Activated effector memory CD4-positive, alpha-beta T cell treated with Interleukin-2 at 50 U/mL for 16 hours (primary cell): ENCODE measurements around the gene SPOCK2.

Experiments used
- DNase-seq: peaks from one replicate; pipeline ENCODE4 v3.0.0-alpha.2; 2020

The SPOCK2 gene

DNA sequence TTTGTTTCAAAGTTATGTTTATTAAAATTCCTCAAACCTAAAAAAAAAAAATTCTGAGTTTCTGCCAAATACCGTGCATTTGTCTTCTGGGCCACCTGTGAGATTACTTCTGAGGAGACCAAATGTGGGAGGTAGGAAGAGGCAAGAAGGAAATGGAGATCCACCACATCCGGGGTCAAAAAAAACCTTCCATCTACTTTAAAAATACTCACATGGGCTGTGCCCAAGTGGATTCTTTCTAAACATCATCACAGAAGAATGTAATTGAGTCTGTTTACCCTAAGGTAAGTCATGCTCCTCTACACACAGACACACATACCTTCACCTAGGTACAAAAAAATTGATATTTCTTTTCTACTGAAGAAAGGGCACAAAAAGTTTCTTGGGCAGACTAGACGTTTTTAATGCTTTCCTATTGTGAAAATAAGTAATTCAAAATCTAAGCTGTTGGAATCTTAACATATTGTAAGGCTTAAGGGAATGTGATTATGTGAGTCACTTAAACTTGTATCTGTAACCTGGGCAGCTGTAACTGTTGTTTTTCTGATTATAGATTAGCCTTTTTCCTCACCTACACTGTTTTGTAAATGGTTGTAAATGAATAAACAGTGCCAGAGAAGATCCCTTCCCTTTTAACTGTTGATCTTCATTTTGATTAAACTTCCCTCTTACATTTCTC lies 19.1 kb upstream of the SPOCK2 start:
- DNase-seq, result no peak

DNA sequence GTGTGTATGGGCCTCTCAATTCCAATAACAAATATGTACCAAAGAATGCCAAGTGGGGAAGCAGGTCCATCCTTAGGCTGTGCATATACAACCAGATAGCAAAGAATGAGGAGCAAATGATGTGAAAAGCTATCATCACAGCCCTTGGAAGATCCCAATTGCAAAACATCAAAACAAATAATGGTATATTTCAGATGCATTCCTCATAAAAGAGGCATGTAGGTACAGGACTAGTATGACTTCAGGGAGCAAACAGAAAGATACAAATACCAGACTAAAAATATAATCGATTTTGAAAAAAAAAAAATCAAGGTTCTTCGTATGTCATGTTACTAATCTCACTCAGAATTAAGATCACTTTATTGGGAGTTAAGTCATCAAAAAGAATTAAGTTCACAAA lies 18.5 kb upstream of the SPOCK2 start:
- no peak for DNase-seq

DNA sequence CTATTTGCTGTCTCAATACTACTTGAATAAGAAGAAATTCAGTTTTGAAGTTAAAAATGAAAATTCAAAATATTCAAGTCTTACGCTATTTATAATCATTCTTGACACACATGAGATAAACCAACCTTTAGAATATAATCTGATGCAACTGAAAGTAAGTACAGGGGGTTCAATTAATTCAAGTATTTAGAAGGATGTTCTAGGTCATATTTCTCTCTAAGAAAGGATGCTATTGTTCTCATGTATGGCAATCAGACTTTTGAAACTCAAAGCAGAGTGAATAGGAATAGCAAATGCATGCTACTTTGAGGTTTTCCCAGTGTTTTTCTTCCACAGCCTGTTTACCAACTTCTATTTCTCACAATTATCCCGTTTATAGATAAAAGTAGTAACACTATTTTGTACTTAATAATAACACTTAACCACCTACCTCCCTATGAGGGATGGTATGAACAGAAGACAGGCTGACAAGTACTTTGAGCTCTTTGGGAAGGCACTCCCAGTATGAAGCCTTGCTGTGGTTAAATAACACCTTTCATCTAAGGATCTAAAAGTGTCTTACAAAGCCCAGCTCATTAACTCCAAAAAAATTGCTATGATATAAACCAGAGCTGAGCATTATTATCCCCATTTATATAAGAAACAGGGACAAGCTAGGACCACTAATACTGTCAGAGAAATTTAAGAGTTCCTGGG lies 18.0 kb upstream of the SPOCK2 start:
- no peak for DNase-seq

DNA sequence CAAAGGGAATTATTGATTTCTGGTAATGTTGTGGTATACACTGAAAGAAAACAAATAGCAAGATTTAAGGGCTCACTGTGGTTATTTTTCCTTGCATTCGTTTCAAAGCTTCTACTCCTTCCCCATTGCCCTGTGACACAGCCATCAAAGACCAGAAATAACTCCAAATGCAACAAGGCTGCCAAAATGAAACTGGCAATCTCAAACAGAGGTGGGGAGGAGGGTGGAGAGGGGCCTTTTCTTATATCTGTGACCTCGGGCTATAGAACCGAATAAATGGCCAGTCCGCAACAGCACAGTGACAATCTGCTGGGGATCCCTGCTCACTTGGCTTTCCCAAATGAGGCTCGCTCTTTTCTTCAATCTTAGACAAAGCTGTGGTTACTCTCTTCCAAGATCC lies 17.4 kb upstream of the SPOCK2 start:
- DNase-seq, result no peak

DNA sequence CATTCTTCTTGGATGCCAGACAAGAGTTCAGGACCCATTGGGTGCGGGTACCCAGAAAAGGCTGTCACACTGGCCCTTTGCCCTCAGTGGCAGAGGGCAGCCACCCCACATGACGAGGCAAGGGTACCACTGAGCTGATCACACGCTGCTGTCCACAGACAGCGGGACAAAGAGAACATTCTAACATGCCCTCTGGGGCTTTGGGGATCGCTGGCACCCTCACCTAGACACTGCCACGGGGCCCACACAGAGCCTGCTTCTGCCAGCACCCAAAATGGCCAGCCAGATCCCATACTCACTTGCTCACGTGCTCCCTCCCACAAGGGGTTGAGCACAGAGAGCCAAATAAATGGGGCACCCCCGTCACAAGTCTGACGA lies 16.7 kb upstream of the SPOCK2 start:
- no peak for DNase-seq

DNA sequence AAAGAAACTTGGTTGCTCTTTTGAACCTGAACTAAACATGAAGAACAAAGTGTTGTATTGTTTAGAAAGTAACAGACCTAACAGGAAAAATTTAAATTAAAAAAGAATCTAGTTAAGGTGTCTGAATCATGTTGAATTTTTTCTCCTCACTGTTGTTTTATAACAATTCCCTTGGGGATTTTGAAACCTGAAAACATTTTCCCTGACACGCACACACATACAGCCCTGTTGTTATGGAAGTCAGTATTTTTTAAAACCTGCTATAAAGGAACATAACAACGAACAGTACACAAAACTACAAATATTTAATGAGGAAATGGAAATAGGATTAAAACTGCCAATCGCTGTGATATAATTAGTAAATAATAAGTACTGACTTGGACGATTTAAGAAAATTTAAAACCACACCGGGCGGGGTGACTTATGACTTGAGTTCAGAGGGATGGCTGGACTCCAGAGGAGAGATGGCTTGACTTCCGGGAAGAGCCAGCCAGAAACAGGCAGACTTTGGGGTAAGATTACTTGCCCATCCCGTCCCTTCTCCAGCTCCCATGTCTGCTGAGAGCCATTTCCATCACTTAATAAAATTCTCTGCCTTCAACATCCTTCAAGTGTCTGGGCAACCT lies 16.2 kb upstream of the SPOCK2 start:
- no peak for DNase-seq

DNA sequence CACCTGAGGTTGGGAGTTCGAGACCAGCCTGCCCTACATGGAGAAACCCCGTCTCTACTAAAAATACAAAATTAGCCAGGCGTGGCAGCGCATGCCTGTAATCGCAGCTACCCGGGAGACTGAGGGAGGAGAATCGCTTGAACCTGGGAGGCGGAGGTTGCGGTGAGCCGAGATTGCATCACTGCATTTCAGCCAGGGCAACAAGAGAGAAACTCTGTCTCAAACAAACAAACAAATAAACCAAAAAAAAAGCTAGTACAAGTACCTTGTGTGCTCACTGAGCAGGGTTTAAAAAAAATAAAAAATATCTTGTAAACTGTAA lies 11.2 kb upstream of the SPOCK2 start:
- no peak for DNase-seq

DNA sequence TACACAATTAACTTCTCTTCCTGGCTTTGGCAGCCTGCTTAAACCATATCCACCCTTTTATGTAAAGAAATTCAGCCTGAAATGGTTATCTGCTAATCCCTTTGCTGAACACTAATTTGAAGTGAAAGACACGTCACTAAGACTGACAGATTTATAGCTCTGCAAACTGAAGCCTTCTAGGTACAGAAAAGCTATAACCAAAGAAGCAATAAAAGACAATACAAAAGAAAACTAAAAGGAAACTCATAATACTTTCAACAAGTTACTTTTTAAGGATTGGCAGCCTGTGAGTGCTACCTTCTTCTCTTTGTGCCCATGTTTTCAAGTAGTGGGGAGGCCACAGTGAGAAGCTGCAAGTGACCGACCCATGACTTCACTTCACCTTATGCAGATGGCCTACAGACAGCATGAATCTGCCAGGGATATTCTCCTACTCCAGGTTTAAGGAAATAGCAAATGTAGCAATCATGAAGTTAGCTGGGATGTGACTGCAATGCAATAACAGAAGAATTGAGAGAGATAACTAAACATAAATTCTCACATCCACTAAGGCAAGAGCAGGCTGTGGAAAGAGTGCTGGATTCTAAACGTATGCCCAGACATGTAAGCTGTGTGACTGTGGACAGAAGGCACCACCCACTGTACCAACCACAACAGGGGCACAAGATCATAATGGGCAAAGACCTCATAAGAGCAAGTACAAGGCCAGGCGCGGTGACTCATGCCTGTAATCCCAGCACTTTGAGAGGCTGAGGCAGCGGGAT lies 10.7 kb upstream of the SPOCK2 start:
- no peak for DNase-seq

DNA sequence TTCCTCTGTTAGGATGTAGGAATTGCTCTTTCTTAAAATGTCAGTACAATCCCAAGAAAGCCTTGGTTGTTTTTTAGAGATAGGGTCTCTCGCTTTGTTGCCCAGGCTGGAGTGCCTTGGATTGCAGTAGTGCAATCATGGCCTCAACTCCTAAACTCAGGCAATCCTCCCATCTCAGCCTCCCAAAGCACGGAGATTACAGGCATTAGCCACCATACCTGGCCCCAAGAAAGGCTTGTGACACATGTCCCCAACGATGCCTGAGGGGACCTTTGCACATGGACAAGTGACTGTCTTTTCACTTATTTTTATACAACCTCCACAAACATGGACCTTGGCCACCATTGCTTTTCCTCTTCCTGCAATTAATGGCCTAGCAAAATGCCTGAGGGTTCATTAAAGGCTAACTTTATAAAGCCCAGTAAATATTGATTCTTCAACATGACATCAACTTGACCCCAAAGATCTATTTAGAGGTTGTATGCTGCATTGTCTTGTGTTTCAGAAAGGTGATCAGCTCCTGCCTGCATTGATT lies 10.0 kb upstream of the SPOCK2 start:
- DNase-seq, result no peak

DNA sequence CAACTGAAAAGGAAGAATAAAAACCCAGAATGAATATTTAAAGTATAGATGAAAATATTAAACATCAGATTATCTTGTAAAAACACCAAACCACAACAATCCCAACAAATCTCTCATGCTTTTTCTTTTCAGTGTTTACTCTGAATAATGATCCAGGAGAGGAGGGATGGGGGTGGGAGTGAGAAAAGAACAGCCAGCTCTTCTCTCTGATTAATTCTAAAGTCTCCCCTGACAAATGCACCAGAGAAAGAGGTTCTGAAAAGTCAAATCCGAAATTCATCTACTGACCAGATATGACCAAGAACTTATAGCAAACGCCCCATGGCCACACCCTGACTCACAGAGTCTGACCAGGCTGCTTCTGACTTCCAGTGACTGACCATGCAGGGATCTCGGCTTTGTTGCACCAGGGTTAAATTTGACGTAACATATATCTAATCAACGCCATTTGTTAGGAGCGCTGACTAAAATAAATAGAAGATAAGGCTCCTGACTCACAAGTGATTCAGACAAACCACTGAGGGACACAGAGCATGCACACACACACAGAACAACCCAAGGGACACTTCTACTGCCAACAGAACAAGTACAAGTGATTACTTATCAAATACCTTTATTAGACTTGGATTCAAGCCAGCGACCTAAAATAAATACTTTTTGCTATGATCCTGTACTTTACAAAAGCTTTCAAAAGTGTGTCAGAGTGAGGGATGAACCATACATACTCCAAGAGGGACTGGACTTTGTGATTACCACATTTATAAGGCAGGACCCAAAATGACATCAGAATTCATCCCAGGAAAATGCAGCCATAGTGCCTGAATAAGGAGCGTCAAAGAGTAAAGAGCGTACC lies 9.3 kb upstream of the SPOCK2 start:
- no peak for DNase-seq

DNA sequence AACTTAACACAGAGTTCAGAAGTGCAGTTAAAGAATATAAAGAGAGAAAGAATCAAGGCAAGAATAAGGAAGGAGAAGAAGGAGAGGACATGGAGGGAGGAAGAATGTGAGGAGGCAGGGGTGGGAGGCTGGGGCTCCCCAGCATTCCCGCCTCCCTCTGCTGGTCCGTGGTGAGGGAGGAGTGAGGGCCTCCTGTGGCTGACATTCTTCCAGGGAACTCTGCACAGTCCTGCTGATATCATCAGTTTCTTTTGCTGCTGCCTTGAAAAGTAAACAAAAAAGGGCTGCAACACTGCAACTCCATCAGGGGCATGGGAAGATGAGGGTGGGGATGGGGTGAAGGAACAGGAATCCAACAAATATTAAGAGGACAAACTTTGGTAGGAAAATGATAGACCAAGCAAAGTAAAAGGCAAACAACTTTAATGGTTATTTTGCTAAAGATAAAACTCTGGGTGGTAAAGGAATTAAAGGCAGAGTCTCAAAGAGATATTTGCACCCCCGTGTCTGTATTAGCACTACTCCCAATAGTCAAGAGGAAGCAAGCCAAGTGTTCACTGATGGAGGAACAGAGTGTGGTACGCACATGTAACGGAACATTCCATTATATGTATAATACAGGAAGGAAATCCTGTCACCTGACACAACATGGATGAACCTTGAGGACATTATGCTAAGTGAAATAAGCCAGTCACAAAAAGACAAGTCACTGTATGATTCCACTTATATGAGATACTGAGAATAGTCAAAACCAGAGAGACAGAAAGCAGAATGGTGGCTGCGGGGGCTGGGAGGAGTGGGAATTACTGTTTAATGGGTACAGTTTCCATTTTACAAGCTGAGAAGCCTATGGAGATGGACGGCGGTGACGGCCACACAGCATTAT lies 8.0 kb upstream of the SPOCK2 start:
- no peak for DNase-seq

DNA sequence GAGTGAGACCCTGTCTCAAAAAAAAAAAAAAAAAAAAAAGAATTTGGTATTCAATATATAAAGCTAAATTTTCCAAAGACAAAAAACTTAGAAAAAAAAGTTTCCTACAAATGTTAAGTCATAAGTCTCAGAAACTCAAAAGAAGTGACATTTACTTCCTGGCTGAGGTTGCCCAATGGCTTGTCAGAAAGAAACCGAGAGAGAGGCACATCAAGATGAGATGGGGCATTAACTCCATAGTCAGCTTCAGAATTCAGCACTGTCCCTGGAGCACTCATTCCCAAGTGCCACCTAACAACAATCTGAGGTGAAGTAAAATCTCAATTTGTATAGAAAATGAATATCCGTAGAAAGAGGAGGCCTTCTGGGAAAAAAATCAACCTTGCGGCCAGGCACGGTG lies 6.8 kb upstream of the SPOCK2 start:
- DNase-seq, result no peak

DNA sequence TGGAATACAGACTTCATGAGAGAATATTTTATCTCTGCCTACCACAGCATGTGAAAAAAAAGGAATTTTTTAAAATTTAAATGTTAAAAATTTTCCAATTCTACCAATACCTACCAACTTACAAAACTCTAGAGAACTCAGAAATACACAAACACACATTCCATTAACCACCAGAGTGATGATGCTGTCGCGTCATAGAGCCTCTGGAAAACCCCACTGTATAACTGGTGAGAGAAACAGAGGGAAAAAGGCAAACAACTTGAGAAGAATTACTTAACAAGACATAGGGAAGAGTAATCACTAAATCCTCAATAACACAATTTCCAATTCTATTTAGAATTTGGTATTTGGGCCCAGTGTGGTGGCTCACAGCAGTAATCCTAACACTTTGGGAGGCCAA lies 6.2 kb upstream of the SPOCK2 start:
- no peak for DNase-seq

DNA sequence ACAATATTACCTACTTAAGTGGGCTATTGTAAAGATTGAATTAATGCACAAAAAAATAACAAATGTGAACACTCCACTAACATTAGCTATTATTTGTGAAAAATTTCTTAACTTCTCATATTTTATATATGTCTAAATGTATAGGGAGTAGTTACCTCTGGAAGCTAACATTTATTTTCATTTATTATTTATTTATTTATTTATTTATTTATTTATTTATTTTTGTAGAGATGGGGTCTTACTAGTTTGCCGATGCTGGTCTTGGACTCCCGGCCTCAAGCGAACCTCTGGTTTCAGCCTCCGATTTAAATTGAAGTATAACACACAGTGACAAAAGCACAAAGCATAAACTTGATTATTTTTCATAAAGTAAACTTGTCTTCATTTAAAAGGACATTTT lies 5.1 kb upstream of the SPOCK2 start:
- DNase-seq, result no peak

DNA sequence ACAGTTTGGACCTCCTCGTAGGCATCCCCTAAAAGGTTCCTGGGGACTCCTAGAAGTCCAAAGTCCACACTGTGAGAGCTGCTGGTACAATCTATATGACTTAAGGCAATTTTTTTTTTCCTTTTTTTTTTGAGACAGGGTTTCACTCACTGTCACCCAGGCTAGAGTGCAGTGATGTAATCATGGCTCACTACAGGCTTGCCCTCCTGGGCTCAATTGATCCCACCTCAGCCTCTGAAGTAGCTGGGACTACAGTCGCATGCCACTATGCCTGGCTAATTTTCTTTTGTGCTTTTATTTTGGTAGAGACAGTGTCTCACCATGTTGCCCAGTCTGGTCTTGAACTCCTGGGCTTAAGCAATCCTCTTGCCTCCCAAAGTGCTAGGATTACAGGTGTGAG lies 4.6 kb upstream of the SPOCK2 start:
- no peak for DNase-seq

DNA sequence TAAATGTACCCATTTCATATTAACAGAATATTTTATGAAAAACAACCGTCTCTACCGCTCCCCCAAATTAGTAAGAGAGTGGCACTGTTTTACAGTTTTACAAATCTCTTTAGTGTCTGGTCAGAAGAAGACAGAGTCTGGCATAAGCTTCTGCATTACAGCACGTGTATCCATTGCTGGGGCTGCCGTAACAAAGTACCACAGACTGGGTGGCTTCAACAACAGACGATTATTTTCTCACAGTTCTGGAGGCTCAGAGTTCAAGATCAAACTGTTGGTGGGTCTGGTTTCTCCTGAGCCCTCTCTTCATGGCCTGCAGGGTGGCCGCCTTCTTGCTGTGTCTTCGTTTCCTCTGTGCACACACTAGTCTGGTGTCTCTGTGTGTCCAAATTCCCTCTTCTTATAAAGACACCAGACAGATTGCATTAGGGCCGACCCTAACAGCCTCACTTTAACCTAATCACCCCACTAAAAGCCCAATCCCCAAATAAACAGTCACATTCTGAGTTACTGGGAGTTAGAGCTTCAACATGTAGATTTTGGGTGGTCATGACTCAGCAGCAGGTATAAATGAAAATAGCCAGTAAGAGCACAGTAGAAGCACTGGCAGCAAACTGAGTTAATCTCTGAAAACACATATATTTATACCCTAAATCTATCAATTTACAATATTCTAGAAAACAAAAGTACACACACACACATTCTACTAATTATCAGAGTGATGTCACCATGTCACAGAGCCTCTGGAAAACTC lies 4.0 kb upstream of the SPOCK2 start:
- DNase-seq, result no peak

DNA sequence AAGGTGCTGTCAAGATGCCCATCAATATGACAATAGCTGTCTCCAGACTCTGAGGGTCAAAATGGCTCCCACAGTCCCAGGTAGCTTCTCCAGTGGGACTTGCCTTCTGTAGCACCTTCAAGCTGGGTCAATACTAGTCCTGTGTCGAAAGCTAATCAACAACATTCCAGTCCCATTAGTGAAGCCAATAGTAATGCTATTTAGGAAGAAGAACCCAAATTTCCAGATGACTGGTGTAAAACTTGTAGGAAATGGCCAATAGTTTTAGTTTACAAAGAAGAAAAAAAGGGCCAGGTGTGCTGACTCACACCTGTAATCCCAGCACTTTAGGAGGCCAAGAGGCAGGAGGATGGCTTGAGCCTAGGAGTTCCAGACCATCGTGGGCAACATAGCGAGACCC lies 2.0 kb upstream of the SPOCK2 start:
- DNase-seq, result no peak

DNA sequence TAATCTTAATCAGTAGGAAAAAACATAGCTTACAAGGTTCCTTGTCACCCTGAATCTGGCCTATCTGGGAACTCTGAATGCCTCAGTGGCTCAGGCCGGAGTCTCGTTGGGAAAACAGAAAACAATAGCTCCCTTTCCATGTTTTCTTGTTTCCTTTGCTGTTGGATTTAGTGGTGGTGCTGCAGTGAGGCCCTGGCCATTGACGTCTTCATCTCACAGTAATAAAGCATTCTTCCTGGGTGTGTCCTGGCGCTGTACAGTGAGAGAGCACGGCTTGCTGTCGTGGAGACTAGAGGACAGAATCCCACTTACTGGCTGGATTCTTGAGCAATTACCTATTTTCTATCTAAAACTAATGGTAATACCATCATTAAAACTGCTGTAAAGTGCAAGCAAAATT lies 1.3 kb upstream of the SPOCK2 start:
- DNase-seq, result no peak

DNA sequence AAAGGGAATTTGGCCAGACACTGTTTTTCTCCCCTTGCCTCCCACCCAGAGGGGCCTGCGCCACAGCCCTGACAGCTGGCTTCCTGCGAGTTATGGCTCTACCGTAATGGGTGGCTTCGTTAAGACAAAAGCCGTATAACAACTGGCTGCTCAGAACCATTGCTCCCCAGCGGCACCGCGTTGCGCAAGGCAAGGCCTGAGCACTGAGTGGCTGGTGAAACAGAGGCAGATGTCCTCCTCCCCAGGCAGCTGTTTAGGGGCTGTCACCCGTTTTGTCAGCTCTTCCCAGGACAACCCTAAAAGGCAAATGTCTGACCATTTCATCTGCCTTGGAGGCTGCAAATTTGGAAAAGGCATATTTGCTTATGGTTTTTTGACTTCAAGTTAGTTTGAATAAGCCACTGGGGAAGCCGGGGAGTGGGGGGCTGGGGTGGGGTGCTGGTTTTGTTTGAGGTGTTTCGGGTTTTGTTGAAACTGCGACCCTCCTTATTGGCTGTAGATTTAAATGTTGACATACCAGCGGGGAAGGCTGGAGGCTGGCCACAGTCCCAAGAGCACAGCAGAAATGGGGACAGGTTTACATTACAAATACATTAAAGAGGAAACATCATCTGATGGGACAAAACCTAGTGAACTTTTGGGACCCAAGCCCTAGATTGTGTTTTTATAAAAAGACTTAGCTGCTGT lies 681 bp upstream of the SPOCK2 start:
- peak; percentile 51 for DNase-seq

DNA sequence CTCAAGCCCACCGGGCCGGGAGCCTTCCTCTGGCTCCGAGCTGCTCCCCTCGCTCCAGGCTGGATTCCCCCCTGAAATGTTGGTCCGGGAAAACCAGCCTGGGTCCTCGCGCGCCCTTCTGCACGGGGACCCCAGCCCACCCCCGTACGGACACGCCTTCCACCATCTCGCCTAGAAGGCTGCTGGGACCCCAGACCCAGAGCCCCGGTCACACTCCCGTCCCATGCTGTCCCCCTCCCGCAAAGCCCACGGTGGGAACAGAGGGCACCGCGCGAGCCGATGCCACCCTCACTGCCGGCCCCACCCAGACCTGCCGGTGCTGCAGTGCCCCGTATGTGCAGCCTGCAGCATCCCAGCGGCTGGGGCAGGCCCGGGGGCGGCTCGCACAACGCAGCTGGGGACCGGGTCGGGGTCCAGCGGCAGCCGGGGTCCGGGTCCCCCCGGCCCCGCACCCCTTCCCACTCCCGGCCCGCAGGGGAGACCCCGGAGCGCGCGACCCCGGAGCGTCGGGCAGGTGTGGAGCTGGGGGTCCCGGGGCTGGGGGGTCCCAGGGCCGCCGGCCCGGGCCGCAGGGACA lies 871 bp downstream of the SPOCK2 start:
- peak; percentile 51 for DNase-seq
